KMS-11 (cell line): ENCODE measurements around the gene DDX3Y.

ENCODE experiments used
- H2AFZ ChIP-seq: fragments of 200-600 bp; sonication (generic); 2 replicates; pipeline ENCODE4 v1.6.1; 2016; ENCODE audit warnings: antibody characterized with exemption, mixed run types, low read depth
- H3K27ac ChIP-seq: fragments of 200-600 bp; sonication (generic); 2 replicates; pipeline ENCODE4 v1.6.1; 2016; ENCODE audit warnings: mild to moderate bottlenecking, mixed run types
- H3K27me3 ChIP-seq: fragments of 200-600 bp; sonication (generic); 2 replicates; pipeline ENCODE4 v1.6.1; 2017; ENCODE audit warnings: mild to moderate bottlenecking, low read depth, mixed run types, moderate library complexity; ENCODE audit not compliant: insufficient read depth
- H3K36me3 ChIP-seq: fragments of 200-600 bp; sonication (generic); 2 replicates; pipeline ENCODE4 v1.6.1; 2017; ENCODE audit warnings: mild to moderate bottlenecking, mixed run types; ENCODE audit not compliant: insufficient read depth
- H3K4me1 ChIP-seq: fragments of 200-600 bp; sonication (generic); 2 replicates; pipeline ENCODE4 v1.6.1; 2016; ENCODE audit warnings: mild to moderate bottlenecking, low read depth, mixed run types; ENCODE audit not compliant: poor library complexity, severe bottlenecking
- H3K4me2 ChIP-seq: fragments of 200-600 bp; sonication (generic); 2 replicates; pipeline ENCODE4 v1.7.0; 2016; ENCODE audit warnings: mild to moderate bottlenecking, mixed run types
- H3K4me3 ChIP-seq: fragments of 200-600 bp; sonication (generic); IDR thresholded peaks from 2 replicates; pipeline ENCODE4 v1.6.1; 2017; ENCODE audit warnings: low read depth, low read length, mixed read lengths; ENCODE audit not compliant: insufficient read depth
- H3K79me2 ChIP-seq: fragments of 200-600 bp; sonication (generic); 2 replicates; pipeline ENCODE4 v1.6.1; 2016; ENCODE audit warnings: low read depth, mixed run types; ENCODE audit not compliant: insufficient read depth
- H3K9ac ChIP-seq: fragments of 200-600 bp; sonication (generic); 2 replicates; pipeline ENCODE4 v1.6.1; 2016; ENCODE audit warnings: mild to moderate bottlenecking, mixed run types
- H4K20me1 ChIP-seq: fragments of 200-600 bp; sonication (generic); 2 replicates; pipeline ENCODE4 v1.6.1; 2016; ENCODE audit warnings: mild to moderate bottlenecking, mixed run types; ENCODE audit not compliant: insufficient read depth
- CTCF ChIP-seq: fragments of 200-600 bp; sonication (generic); conservative IDR thresholded peaks from 2 replicates; pipeline ENCODE4 v1.6.1; 2017; ENCODE audit warnings: low read depth, mild to moderate bottlenecking, antibody characterized with exemption, low read length, moderate library complexity, mixed read lengths

The DDX3Y gene

GRCh38 chrY:12898604-12899003 lies 6.1 kb upstream of the DDX3Y start:
- Histone ChIP-seq H3K4me1 (no peaks in the 10 kb centered on the region), H4K20me1 (no peaks in the 10 kb centered on the region)

GRCh38 chrY:12905517-12905872 lies 827 bp downstream of the DDX3Y start:
- Histone ChIP-seq H3K9ac (no peak overlapping the region), H4K20me1 (no peaks in the 10 kb centered on the region), H3K27ac (no peak overlapping the region), H3K79me2 (no peaks in the 10 kb centered on the region), H3K4me3 (no peak overlapping the region), H3K4me1 (no peaks in the 10 kb centered on the region), H3K4me2 (no peak overlapping the region), H3K36me3 (no peaks in the 10 kb centered on the region), H2AFZ (no peak overlapping the region), H3K27me3 (no peaks in the 10 kb centered on the region)
- TF ChIP-seq CTCF, result no peak

More at GRCh38 chrY:12898604-12899003, 6.1 kb upstream of the DDX3Y start:
- no peaks in the 10 kb centered on the region for H3K79me2 ChIP-seq
- H3K27ac ChIP-seq, result no peak overlapping the region
- no peak for TF ChIP-seq CTCF
- H3K4me3 ChIP-seq, result no peak overlapping the region
- no peak overlapping the region for H3K4me2 ChIP-seq
- H3K36me3 ChIP-seq, result no peaks in the 10 kb centered on the region
- H2AFZ ChIP-seq, result no peak overlapping the region
- no peaks in the 10 kb centered on the region for H3K27me3 ChIP-seq
- no peak overlapping the region for H3K9ac ChIP-seq

GRCh38 chrY:12905895-12906294 lies 1.2 kb downstream of the DDX3Y start:
- no peak overlapping the region for H3K27ac ChIP-seq
- TF ChIP-seq CTCF, result no peak
- H3K79me2 ChIP-seq, result no peaks in the 10 kb centered on the region
- no peaks in the 10 kb centered on the region for H3K4me1 ChIP-seq
- no peak overlapping the region for H3K9ac ChIP-seq
- H2AFZ ChIP-seq, result no peak overlapping the region
- no peaks in the 10 kb centered on the region for H3K36me3 ChIP-seq
- no peaks in the 10 kb centered on the region for H3K27me3 ChIP-seq
- H3K4me2 ChIP-seq, result no peak overlapping the region
- H3K4me3 ChIP-seq, result no peak overlapping the region
- H4K20me1 ChIP-seq, result no peaks in the 10 kb centered on the region

GRCh38 chrY:12913541-12913940 lies 8.9 kb downstream of the DDX3Y start:
- H3K27ac ChIP-seq, result no peak overlapping the region
- TF ChIP-seq CTCF, result no peak
- no peaks in the 10 kb centered on the region for H3K27me3 ChIP-seq
- H3K9ac ChIP-seq, result no peak overlapping the region
- H3K4me3 ChIP-seq, result no peak overlapping the region
- H3K36me3 ChIP-seq, result no peaks in the 10 kb centered on the region
- H2AFZ ChIP-seq, result no peak overlapping the region
- H4K20me1 ChIP-seq, result no peaks in the 10 kb centered on the region
- H3K4me1 ChIP-seq, result no peaks in the 10 kb centered on the region
- H3K79me2 ChIP-seq, result no peaks in the 10 kb centered on the region
- no peak overlapping the region for H3K4me2 ChIP-seq

GRCh38 chrY:12928043-12928442 lies 23.4 kb downstream of the DDX3Y start:
- Histone ChIP-seq H3K36me3 (no peaks in the 10 kb centered on the region), H3K4me3 (no peak overlapping the region), H3K4me1 (no peaks in the 10 kb centered on the region), H3K27me3 (no peaks in the 10 kb centered on the region), H3K79me2 (no peaks in the 10 kb centered on the region), H3K27ac (no peak overlapping the region), H2AFZ (no peak overlapping the region), H3K4me2 (no peak overlapping the region), H4K20me1 (no peaks in the 10 kb centered on the region), H3K9ac (no peak overlapping the region)
- TF ChIP-seq CTCF, result no peak
